NCI-H2171 (cell line): Measurements from ENCODE around the gene ENO1.

Experiments
- DNase-seq: peaks from one replicate; lab custom pipeline; 2025; lab: John Stamatoyannopoulos, UW

The ENO1 gene

DNA sequence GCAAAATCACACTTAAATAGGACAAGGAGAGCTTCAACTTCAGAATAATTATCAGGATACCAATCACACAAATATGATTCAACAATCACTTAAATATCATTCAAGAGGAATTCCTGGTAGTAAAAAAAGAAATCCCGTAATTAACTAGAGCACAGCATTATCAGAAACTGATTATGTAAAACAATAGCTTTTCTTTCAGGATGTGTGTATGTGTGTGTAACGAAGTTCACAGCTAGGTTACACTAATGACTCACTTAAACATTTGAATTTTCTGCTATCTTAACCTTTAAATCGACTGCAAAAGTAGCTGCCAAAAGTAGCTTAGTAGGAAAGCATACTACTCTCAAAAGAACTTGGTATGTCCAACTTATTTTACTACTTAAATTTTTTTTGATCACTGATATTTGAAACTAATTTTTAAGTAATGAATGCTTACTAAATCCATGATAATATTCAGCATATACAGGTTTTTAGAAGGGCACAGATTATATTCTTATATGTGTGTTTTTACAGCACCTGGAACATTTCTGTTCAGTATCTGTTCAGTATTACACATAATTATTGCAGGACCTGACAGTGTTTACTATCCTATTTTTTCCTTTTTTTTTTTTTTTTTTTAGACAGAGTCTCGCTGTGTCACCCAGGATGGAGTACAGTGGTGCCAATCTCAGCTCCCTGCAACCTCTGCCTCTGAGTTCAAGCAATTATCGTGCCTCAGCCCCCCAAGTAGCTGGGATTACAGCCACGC lies 65.3 kb downstream of the ENO1 start:
- DNase-seq, result no peak

DNA sequence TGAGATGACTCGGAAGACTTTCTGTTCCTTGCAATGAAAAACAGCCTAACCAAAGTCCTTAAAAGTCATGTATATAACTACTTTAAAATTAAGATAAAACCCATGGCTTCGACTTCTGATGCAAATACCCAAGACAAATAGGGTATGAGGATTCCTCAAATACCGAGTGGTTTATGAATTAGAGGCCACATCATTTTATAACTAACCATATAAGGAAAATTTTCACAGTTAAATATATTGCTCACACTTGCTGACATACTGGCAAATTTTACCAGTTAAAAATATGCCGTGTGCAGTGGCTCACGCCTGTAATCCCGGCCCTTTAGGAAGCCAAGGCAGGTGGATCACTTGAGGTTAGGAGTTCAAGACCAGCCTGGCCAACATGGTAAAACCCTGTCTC lies 66.4 kb downstream of the ENO1 start:
- no peak for DNase-seq
